CD8-positive, alpha-beta memory T cell (primary cell): Measurements from ENCODE around the gene OR2B2. TPM values are rescaled to one million over a fixed set of nuclear protein-coding genes. Genes with fewer than 3 reads are reported as not detected.

Experiments
- CTCF ChIA-PET: fragments of 350-600 bp; sonication (Branson Sonifier 250); formaldehyde crosslinking; loops from one replicate; lab custom pipeline; 2021; ENCODE audit warnings: antibody characterized with exemption; lab: Charles Lee
- POLR2A ChIA-PET: fragments of 350-600 bp; sonication (Branson Sonifier 250); formaldehyde crosslinking; loops from one replicate; lab custom pipeline; 2021; ENCODE audit warnings: antibody characterized with exemption; lab: Charles Lee
- DNase-seq, 5 donors: peaks; one replicate each; pipeline versions ENCODE4 v3.0.0 to v3.0.0-alpha.2; 2020 to 2022; ENCODE audit warnings: mixed read lengths in 1 of 5
- H3K27ac ChIP-seq: one replicate; pipeline ENCODE4 v1.7.0; 2013; ENCODE audit warnings: low read depth, mild to moderate bottlenecking, low read length, moderate library complexity
- H3K27me3 ChIP-seq: 2 replicates; pipeline ENCODE4 v1.7.0; 2013; ENCODE audit warnings: low read length, mild to moderate bottlenecking; ENCODE audit not compliant: insufficient read depth, poor library complexity, severe bottlenecking
- H3K36me3 ChIP-seq: 2 replicates; pipeline ENCODE4 v1.7.0; 2013; ENCODE audit warnings: mild to moderate bottlenecking, low read length, moderate library complexity; ENCODE audit not compliant: insufficient read depth
- H3K4me1 ChIP-seq: 2 replicates; pipeline ENCODE4 v1.7.0; 2013; ENCODE audit warnings: mild to moderate bottlenecking, low read length, moderate library complexity; ENCODE audit not compliant: insufficient read depth
- H3K4me3 ChIP-seq: 2 replicates; pipeline ENCODE4 v1.7.0; 2013; ENCODE audit warnings: mild to moderate bottlenecking, low read length
- H3K9me3 ChIP-seq: 2 replicates; pipeline ENCODE4 v1.7.0; 2013; ENCODE audit warnings: mild to moderate bottlenecking, low read length
- H3K27ac Mint-ChIP-seq, 8 donors: one replicate each; pipeline ENCODE4 v1.8.0; 2020 to 2021; ENCODE audit warnings: mixed read lengths in 8 of 8, mild to moderate bottlenecking in 6 of 8, inconsistent platforms in 3 of 8, moderate library complexity in 3 of 8
- H3K27me3 Mint-ChIP-seq, 2 donors: one replicate each; pipeline ENCODE4 v1.8.0; 2020 to 2021; ENCODE audit warnings: mixed read lengths in 2 of 2, mild to moderate bottlenecking in 1 of 2, moderate library complexity in 1 of 2
- H3K36me3 Mint-ChIP-seq, 3 donors: one replicate each; pipeline ENCODE4 v1.8.0; 2020 to 2021; ENCODE audit warnings: mixed read lengths in 3 of 3, inconsistent platforms in 1 of 3, mild to moderate bottlenecking in 1 of 3
- H3K4me1 Mint-ChIP-seq, 3 donors: one replicate each; pipeline ENCODE4 v1.8.0; 2020 to 2021; ENCODE audit warnings: mixed read lengths in 3 of 3, inconsistent platforms in 1 of 3, mild to moderate bottlenecking in 1 of 3
- H3K4me3 Mint-ChIP-seq, 7 donors: one replicate each; pipeline ENCODE4 v1.8.0; 2020 to 2021; ENCODE audit warnings: mixed read lengths in 7 of 7, mild to moderate bottlenecking in 6 of 7, moderate library complexity in 4 of 7, inconsistent platforms in 2 of 7
- H3K9me3 Mint-ChIP-seq, 5 donors: one replicate each; pipeline ENCODE4 v1.8.0; 2020 to 2022; ENCODE audit warnings: mixed read lengths in 5 of 5, mild to moderate bottlenecking in 3 of 5, moderate library complexity in 2 of 5, inconsistent platforms in 1 of 5
- polyA plus RNA-seq: library from polyadenylated mRNA; unstranded; fragments of 300-500 nt; fragmentation: Illumina TruSeq; gene quantifications from one replicate; pipeline ENCODE4 v1.2.3, GENCODE V29; 2021
- total RNA-seq, 2 experiments: library from RNA; stranded (reverse); gene quantifications; one replicate each; pipeline ENCODE4 v1.2.3, GENCODE V29; 2021

Gene OR2B2
- total and polyA plus RNA-seq, 3 experiments from 2014 or later = not detected

DNA sequence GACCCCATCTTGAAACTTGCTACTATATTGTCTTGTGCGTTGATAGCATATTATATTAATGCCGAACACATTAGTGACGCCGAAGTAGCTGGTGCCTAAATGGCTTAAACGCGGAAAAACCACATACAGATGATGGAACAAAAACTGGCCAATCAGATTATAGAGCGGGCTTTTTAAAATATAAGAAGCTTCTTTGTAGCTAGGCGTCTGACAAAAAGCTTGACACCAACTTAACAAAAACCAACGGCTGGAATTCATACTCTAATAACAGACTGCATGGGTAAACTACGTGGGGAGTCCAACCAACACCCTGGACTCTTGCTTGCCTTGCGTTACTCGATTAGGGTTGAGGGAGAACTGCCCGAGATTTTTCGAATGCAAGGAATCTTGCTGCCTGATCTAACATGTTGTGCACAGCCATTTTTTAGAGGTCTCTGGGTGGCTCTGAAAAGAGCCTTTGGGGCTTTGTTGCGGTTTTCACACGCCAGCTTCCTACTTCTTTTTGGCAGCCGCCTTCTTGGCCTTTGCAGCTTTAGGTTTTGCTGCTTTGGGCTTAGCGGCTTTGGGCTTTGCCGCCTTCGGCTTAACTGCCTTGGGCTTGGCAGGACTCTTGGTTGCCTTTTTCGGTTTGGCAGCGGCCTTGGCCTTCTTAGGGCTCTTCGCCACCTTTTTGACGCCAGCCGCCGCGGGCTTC is 45.7 kb downstream of the OR2B2 start:
- peak; percentile 17 to 75 (median 68) for DNase-seq
- H3K27me3 ChIP-seq = no peaks in the 10 kb centered on the region
- H3K9me3 ChIP-seq = no peaks in the 10 kb centered on the region
- H3K4me3 Mint-ChIP-seq = peak overlapping the region; percentile 93 to 99 (median 96)
- ChIA-PET POLR2A (interaction anchor here (0.7 to 12.2 kb wide), 18 partner anchors 7 to 1742 kb away, joined by 3 to 623 read pairs (median 6); a partner anchor contains a TSS), CTCF (interaction anchor here (0.7 to 14.1 kb wide), 15 partner anchors 8 to 1840 kb away, joined by 3 to 229 read pairs (median 4); a partner anchor contains a TSS)
- H3K9me3 Mint-ChIP-seq = peaks cover 0 to 4% (median 2%) of the 10 kb centered on the region in 5 donors
- peak overlapping the region; percentile 87 to 99 (median 96) for H3K27ac Mint-ChIP-seq
- no peaks in the 10 kb centered on the region for H3K36me3 ChIP-seq
- H3K4me3 ChIP-seq = peak overlapping the region; percentile 63
- peaks cover 0 to 11% (median 0%) of the 10 kb centered on the region in 3 donors for H3K36me3 Mint-ChIP-seq
- H3K27ac ChIP-seq = peak overlapping the region; percentile 83
- peaks cover 45 to 55% (median 50%) of the 10 kb centered on the region in 3 donors for H3K4me1 Mint-ChIP-seq
- H3K4me1 ChIP-seq = peaks cover 30% of the 10 kb centered on the region
- H3K27me3 Mint-ChIP-seq = no peaks in the 10 kb centered on the region

GRCh38 chr6:27865850-27866356 is 46.3 kb downstream of the OR2B2 start:
- Mint-ChIP-seq H3K4me1 (peaks cover 39 to 50% (median 45%) of the 10 kb centered on the region in 3 donors), H3K36me3 (peaks cover 0 to 11% (median 0%) of the 10 kb centered on the region in 3 donors), H3K4me3 (peak overlapping the region; percentile 93 to 99 (median 96)), H3K27me3 (no peaks in the 10 kb centered on the region), H3K9me3 (peaks cover 0 to 4% (median 2%) of the 10 kb centered on the region in 5 donors), H3K27ac (peak overlapping the region; percentile 87 to 99 (median 96))
- H3K36me3 ChIP-seq = no peaks in the 10 kb centered on the region
- peaks cover 25% of the 10 kb centered on the region for H3K4me1 ChIP-seq
- no peaks in the 10 kb centered on the region for H3K27me3 ChIP-seq
- H3K9me3 ChIP-seq = no peaks in the 10 kb centered on the region
- CTCF ChIA-PET = interaction anchor here (0.7 to 14.1 kb wide), 14 partner anchors 8 to 1840 kb away, joined by 3 to 229 read pairs (median 7); a partner anchor contains a TSS
- H3K27ac ChIP-seq = peak overlapping the region; percentile 83
- peak in 3 of 5 donors; percentile 10 to 56 (median 15) for DNase-seq
- peak overlapping the region; percentile 63 for H3K4me3 ChIP-seq
- POLR2A ChIA-PET = interaction anchor here (0.5 to 12.2 kb wide), 21 partner anchors 7 to 1840 kb away, joined by 3 to 623 read pairs (median 4); a partner anchor contains a TSS

DNA sequence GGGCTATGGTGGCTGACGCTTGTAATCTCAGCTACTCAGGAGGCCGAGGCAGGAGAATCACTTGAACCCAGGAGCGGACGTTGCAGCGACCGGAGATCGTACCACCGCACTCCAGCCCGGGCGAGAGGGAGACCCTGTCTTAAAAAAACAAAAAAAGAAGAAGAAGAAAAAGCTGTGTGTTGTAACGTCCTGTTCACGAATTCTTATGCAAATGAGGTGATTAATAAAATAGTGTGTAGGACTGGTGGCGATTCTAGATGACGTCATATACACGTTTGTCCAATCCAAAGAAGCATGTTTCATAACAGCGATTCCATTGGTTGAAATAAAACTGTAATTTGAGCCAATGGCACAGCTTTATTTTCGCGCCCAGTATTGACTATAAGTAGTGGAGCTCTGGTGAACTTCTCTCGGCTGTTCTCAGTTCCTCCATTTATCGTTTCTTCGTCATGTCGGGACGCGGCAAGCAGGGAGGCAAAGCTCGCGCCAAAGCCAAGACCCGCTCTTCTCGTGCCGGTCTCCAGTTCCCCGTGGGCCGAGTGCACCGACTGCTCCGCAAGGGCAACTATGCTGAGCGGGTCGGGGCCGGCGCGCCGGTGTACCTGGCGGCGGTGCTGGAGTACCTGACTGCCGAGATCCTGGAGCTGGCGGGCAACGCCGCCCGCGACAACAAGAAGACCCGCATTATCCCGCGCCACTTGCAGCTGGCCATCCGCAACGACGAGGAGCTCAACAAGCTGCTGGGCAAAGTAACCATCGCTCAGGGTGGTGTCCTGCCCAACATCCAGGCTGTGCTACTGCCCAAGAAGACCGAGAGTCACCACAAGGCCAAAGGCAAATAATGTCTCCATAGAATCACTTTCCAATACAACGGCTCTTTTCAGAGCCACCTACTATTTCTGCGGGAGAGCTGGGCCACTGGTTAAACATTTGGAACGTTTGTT is 47.0 kb downstream of the OR2B2 start:
- H3K27ac ChIP-seq = peak overlapping the region; percentile 83
- H3K36me3 ChIP-seq = no peaks in the 10 kb centered on the region
- Mint-ChIP-seq H3K36me3 (peaks cover 0 to 11% (median 0%) of the 10 kb centered on the region in 3 donors), H3K27me3 (no peaks in the 10 kb centered on the region), H3K27ac (peak overlapping the region; percentile 87 to 99 (median 97)), H3K4me1 (peaks cover 36 to 50% (median 45%) of the 10 kb centered on the region in 3 donors), H3K9me3 (peaks cover 0 to 4% (median 0%) of the 10 kb centered on the region in 5 donors), H3K4me3 (peak overlapping the region; percentile 93 to 99 (median 96))
- H3K27me3 ChIP-seq = no peaks in the 10 kb centered on the region
- H3K4me3 ChIP-seq = peak overlapping the region; percentile 63
- DNase-seq = peak; percentile 42 to 89 (median 81)
- peaks cover 25% of the 10 kb centered on the region for H3K4me1 ChIP-seq
- ChIA-PET CTCF (interaction anchor here (0.7 to 14.1 kb wide), 12 partner anchors 9 to 1839 kb away, joined by 3 to 229 read pairs (median 7); a partner anchor contains a TSS), POLR2A (interaction anchor here (0.5 to 12.2 kb wide), 26 partner anchors 8 to 1839 kb away, joined by 3 to 623 read pairs (median 4); a partner anchor contains a TSS)
- H3K9me3 ChIP-seq = no peaks in the 10 kb centered on the region

DNA sequence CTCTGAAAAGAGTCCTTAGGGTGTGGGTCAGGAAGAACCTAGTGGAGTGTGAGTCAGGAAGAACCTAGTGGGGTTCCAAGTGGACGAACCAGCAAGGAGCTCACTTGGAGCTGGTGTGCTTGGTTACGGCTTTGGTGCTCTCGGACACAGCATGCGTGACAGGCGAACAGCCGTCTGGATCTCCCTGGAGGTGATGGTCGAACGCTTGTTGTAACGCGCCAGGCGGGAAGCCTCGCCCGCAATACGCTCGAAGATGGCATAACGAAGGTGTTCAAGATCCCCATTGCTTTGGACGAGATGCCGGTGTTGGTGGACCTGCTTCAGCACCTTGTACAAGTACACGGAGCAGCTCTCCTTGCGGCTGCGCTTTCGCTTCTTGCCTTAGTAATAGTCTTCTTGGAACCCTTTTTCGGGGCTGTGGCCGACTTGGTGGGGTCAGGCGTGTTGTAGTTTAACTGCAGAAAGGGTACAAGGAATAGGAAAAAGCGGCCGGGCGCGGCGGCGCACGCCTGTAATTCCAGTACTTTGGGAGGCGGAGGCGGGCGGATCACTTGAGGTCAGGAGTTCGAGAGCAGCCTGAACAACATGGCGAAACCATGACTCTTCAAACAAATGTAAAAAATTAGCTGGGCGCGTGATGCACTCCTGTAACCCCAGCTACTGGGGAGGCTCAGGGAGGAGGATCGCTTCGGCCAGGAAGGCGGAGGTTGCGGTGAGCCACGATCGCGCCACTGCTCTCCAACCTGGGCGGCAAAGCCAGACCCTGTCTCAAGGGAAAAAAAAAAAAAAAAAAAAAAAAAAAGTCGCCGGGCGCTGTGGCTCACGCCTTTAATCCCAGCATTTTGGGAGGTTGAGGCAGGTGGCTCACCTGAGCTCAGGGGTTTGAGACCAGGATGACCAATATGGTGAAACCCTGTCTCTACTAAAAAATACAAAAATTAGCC is 48.0 kb downstream of the OR2B2 start:
- H3K9me3 ChIP-seq = no peaks in the 10 kb centered on the region
- DNase-seq = peak in 4 of 5 donors; percentile 13 to 53 (median 22)
- Mint-ChIP-seq H3K4me1 (peaks cover 36 to 50% (median 45%) of the 10 kb centered on the region in 3 donors), H3K27me3 (no peaks in the 10 kb centered on the region), H3K27ac (peak overlapping the region; percentile 87 to 99 (median 97)), H3K36me3 (peaks cover 0 to 11% (median 0%) of the 10 kb centered on the region in 3 donors), H3K9me3 (peaks cover 0 to 4% (median 0%) of the 10 kb centered on the region in 5 donors), H3K4me3 (peak overlapping the region; percentile 93 to 99 (median 96))
- peak overlapping the region; percentile 63 for H3K4me3 ChIP-seq
- no peaks in the 10 kb centered on the region for H3K27me3 ChIP-seq
- POLR2A ChIA-PET = interaction anchor here (0.5 to 12.2 kb wide), 22 partner anchors 9 to 1740 kb away, joined by 3 to 623 read pairs (median 6); a partner anchor contains a TSS
- CTCF ChIA-PET = interaction anchor here (0.7 to 14.1 kb wide), 13 partner anchors 10 to 1046 kb away, joined by 3 to 229 read pairs (median 4); a partner anchor contains a TSS
- H3K36me3 ChIP-seq = no peaks in the 10 kb centered on the region
- H3K4me1 ChIP-seq = peaks cover 25% of the 10 kb centered on the region
- H3K27ac ChIP-seq = peak overlapping the region; percentile 83

DNA sequence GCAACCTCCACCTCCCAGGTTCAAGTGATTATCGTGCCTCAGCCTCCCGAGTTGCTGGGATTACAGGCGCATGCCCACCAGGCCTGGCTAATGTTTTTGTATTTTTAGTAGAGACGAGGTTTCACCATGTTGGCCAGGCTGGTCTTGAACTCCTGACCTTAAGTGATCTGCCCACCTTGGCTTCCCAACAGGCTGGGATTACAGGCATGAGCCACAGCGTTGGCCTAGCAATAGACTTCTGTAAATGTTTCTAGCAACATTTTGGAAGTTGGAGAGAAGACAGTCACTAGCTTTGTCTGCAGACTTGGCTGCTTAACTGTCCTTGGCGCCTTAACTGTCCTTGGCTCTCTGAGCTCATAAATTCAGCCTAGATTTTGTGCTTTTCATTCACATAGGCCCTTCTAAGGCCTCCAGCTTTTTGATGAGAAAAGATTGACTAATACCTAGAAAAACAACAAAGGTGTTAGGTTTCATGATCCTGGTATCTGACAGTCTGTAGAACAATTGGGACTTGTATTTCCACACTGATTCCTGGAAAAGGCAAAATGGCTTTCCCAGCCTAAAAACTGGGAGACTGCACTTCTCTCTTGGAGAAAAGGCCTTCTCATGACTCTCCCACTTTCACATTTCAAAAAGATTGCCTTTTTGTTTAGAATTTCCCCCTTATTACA is 49.7 kb downstream of the OR2B2 start:
- Histone ChIP-seq H3K9me3 (no peaks in the 10 kb centered on the region), H3K4me3 (no peak overlapping the region), H3K27me3 (no peaks in the 10 kb centered on the region), H3K36me3 (no peaks in the 10 kb centered on the region), H3K4me1 (peaks cover 21% of the 10 kb centered on the region), H3K27ac (no peak overlapping the region)
- CTCF ChIA-PET = interaction anchor here (1.4 to 14.1 kb wide), 3 partner anchors 10 to 32 kb away, joined by 5 to 229 read pairs (median 6); a partner anchor contains a TSS
- peaks cover 0 to 11% (median 0%) of the 10 kb centered on the region in 3 donors for H3K36me3 Mint-ChIP-seq
- H3K9me3 Mint-ChIP-seq = peaks cover 0 to 4% (median 0%) of the 10 kb centered on the region in 5 donors
- peak overlapping the region in 1 of 7 donors; percentile 93 for H3K4me3 Mint-ChIP-seq
- no peak for DNase-seq
- no peaks in the 10 kb centered on the region for H3K27me3 Mint-ChIP-seq
- peak overlapping the region in 1 of 8 donors; percentile 94 for H3K27ac Mint-ChIP-seq
- POLR2A ChIA-PET = interaction anchor here (1.8 to 6.1 kb wide), 3 partner anchors 11 to 26 kb away, joined by 7 to 227 read pairs (median 26); a partner anchor contains a TSS
- peaks cover 34 to 39% (median 37%) of the 10 kb centered on the region in 3 donors for H3K4me1 Mint-ChIP-seq

GRCh38 chr6:27861861-27862260 is 50.3 kb downstream of the OR2B2 start:
- ChIA-PET CTCF (interaction anchor here (1.4 to 14.1 kb wide), 3 partner anchors 11 to 33 kb away, joined by 5 to 229 read pairs (median 6); a partner anchor contains a TSS), POLR2A (interaction anchor here (1.8 kb wide), 1 partner anchor 24 kb away, joined by 7 read pairs; a partner anchor contains a TSS)
- peak overlapping the region in 1 of 7 donors; percentile 75 for H3K4me3 Mint-ChIP-seq
- Histone ChIP-seq H3K4me3 (no peak overlapping the region), H3K9me3 (no peaks in the 10 kb centered on the region), H3K27me3 (no peaks in the 10 kb centered on the region), H3K27ac (no peak overlapping the region), H3K36me3 (no peaks in the 10 kb centered on the region), H3K4me1 (peaks cover 15% of the 10 kb centered on the region)
- peaks cover 0 to 4% (median 0%) of the 10 kb centered on the region in 5 donors for H3K9me3 Mint-ChIP-seq
- H3K27me3 Mint-ChIP-seq = no peaks in the 10 kb centered on the region
- H3K36me3 Mint-ChIP-seq = peaks cover 0 to 11% (median 0%) of the 10 kb centered on the region in 3 donors
- H3K4me1 Mint-ChIP-seq = peaks cover 27 to 33% (median 31%) of the 10 kb centered on the region in 3 donors
- no peak overlapping the region for H3K27ac Mint-ChIP-seq
- DNase-seq = no peak
